Measurements from ENCODE around the gene SIRPA.

SIRPA gene

GRCh38 chr20:1888796-1889463 lies 6.3 kb upstream of the SIRPA start:
- Histone ChIP-seq H3K27me3 (ENCODE audit: insufficient read depth, insufficient read length) (peaks cover 10% of the 10 kb centered on the region), H3K4me1 (ENCODE audit: insufficient read depth, insufficient read length) (peaks cover 10% of the 10 kb centered on the region), H3K9me3 (ENCODE audit: insufficient read depth, low read length) (no peaks in the 10 kb centered on the region), H3K4me3 (ENCODE audit: insufficient read length, low read depth) (no peak overlapping the region), H3K9ac (ENCODE audit: insufficient read length, low read depth) (peak overlapping the region; percentile 8), H3K36me3 (ENCODE audit: insufficient read depth, insufficient read length, low read length) (no peaks in the 10 kb centered on the region)
- TF ChIP-seq SUZ12 (IDR thresholded peaks at IDR 0.05; ENCODE audit: extremely low read depth, insufficient read depth, insufficient read length): no peak
- TF ChIP-seq ZNF274 (IDR thresholded peaks at IDR 0.05; ENCODE audit: low read depth, low read length): no peak
- TF ChIP-seq YY1 (IDR thresholded peaks at IDR 0.05; ENCODE audit: insufficient read depth, insufficient read length): no peak
- DNase-seq (ENCODE audit: low read depth, low spot score): no peak

GRCh38 chr20:1890469-1891262 lies 4.5 kb upstream of the SIRPA start:
- Histone ChIP-seq H3K27me3 (ENCODE audit: insufficient read depth, insufficient read length) (peaks cover 14% of the 10 kb centered on the region), H3K36me3 (ENCODE audit: insufficient read depth, insufficient read length, low read length) (no peaks in the 10 kb centered on the region), H3K4me3 (ENCODE audit: insufficient read length, low read depth) (no peak overlapping the region), H3K9ac (ENCODE audit: insufficient read length, low read depth) (no peak overlapping the region), H3K4me1 (ENCODE audit: insufficient read depth, insufficient read length) (peaks cover 7% of the 10 kb centered on the region), H3K9me3 (ENCODE audit: insufficient read depth, low read length) (no peaks in the 10 kb centered on the region)
- no peak for DNase-seq (ENCODE audit: low read depth, low spot score)
- TF ChIP-seq YY1 (IDR thresholded peaks at IDR 0.05; ENCODE audit: insufficient read depth, insufficient read length): no peak
- TF ChIP-seq ZNF274 (IDR thresholded peaks at IDR 0.05; ENCODE audit: low read depth, low read length): no peak
- TF ChIP-seq SUZ12 (IDR thresholded peaks at IDR 0.05; ENCODE audit: extremely low read depth, insufficient read depth, insufficient read length): no peak

- H3K4me1 ChIP-seq (ENCODE audit: insufficient read depth, insufficient read length): peaks cover 9% of the 10 kb centered on the region
- H3K9ac ChIP-seq (ENCODE audit: insufficient read length, low read depth): no peak overlapping the region
- peaks cover 19% of the 10 kb centered on the region for H3K27me3 ChIP-seq (ENCODE audit: insufficient read depth, insufficient read length)
- TF ChIP-seq YY1 (IDR thresholded peaks at IDR 0.05; ENCODE audit: insufficient read depth, insufficient read length) (no peak), ZNF274 (IDR thresholded peaks at IDR 0.05; ENCODE audit: low read depth, low read length) (no peak), SUZ12 (IDR thresholded peaks at IDR 0.05; ENCODE audit: extremely low read depth, insufficient read depth, insufficient read length) (no peak)
- no peak for DNase-seq (ENCODE audit: low read depth, low spot score)
- H3K9me3 ChIP-seq (ENCODE audit: insufficient read depth, low read length): no peaks in the 10 kb centered on the region
- H3K36me3 ChIP-seq (ENCODE audit: insufficient read depth, insufficient read length, low read length): no peaks in the 10 kb centered on the region
- H3K4me3 ChIP-seq (ENCODE audit: insufficient read length, low read depth): no peak overlapping the region
Observed at GRCh38 chr20:1891263-1892118, 3.7 kb upstream of the SIRPA start.

GRCh38 chr20:1892119-1892385 lies 3.2 kb upstream of the SIRPA start:
- H3K27me3 ChIP-seq (ENCODE audit: insufficient read depth, insufficient read length): peaks cover 19% of the 10 kb centered on the region
- peaks cover 9% of the 10 kb centered on the region for H3K4me1 ChIP-seq (ENCODE audit: insufficient read depth, insufficient read length)
- H3K4me3 ChIP-seq (ENCODE audit: insufficient read length, low read depth): no peak overlapping the region
- DNase-seq (ENCODE audit: low read depth, low spot score): no peak
- H3K9me3 ChIP-seq (ENCODE audit: insufficient read depth, low read length): no peaks in the 10 kb centered on the region
- no peaks in the 10 kb centered on the region for H3K36me3 ChIP-seq (ENCODE audit: insufficient read depth, insufficient read length, low read length)
- TF ChIP-seq SUZ12 (IDR thresholded peaks at IDR 0.05; ENCODE audit: extremely low read depth, insufficient read depth, insufficient read length) (no peak), ZNF274 (IDR thresholded peaks at IDR 0.05; ENCODE audit: low read depth, low read length) (no peak), YY1 (IDR thresholded peaks at IDR 0.05; ENCODE audit: insufficient read depth, insufficient read length) (no peak)
- no peak overlapping the region for H3K9ac ChIP-seq (ENCODE audit: insufficient read length, low read depth)

- H3K27me3 ChIP-seq (ENCODE audit: insufficient read depth, insufficient read length): peaks cover 19% of the 10 kb centered on the region
- H3K4me1 ChIP-seq (ENCODE audit: insufficient read depth, insufficient read length): peaks cover 14% of the 10 kb centered on the region
- DNase-seq (ENCODE audit: low read depth, low spot score): peak; percentile 48
- no peaks in the 10 kb centered on the region for H3K9me3 ChIP-seq (ENCODE audit: insufficient read depth, low read length)
- H3K9ac ChIP-seq (ENCODE audit: insufficient read length, low read depth): peak overlapping the region; percentile 56
- H3K4me3 ChIP-seq (ENCODE audit: insufficient read length, low read depth): peak overlapping the region; percentile 32
- no peaks in the 10 kb centered on the region for H3K36me3 ChIP-seq (ENCODE audit: insufficient read depth, insufficient read length, low read length)
- TF ChIP-seq YY1 (IDR thresholded peaks at IDR 0.05; ENCODE audit: insufficient read depth, insufficient read length) (no peak), SUZ12 (IDR thresholded peaks at IDR 0.05; ENCODE audit: extremely low read depth, insufficient read depth, insufficient read length) (no peak), ZNF274 (IDR thresholded peaks at IDR 0.05; ENCODE audit: low read depth, low read length) (no peak)
Observed at GRCh38 chr20:1893721-1894470, 1.3 kb upstream of the SIRPA start.

- Histone ChIP-seq H3K4me1 (ENCODE audit: insufficient read depth, insufficient read length) (peaks cover 16% of the 10 kb centered on the region), H3K36me3 (ENCODE audit: insufficient read depth, insufficient read length, low read length) (no peaks in the 10 kb centered on the region), H3K27me3 (ENCODE audit: insufficient read depth, insufficient read length) (peaks cover 19% of the 10 kb centered on the region), H3K9me3 (ENCODE audit: insufficient read depth, low read length) (no peaks in the 10 kb centered on the region), H3K9ac (ENCODE audit: insufficient read length, low read depth) (peak overlapping the region; percentile 61), H3K4me3 (ENCODE audit: insufficient read length, low read depth) (peak overlapping the region; percentile 50)
- DNase-seq (ENCODE audit: low read depth, low spot score): no peak
- no peak for TF ChIP-seq YY1 (IDR thresholded peaks at IDR 0.05; ENCODE audit: insufficient read depth, insufficient read length)
- no peak for TF ChIP-seq SUZ12 (IDR thresholded peaks at IDR 0.05; ENCODE audit: extremely low read depth, insufficient read depth, insufficient read length)
- no peak for TF ChIP-seq ZNF274 (IDR thresholded peaks at IDR 0.05; ENCODE audit: low read depth, low read length)
Observed at GRCh38 chr20:1894471-1894950, 696 bp upstream of the SIRPA start.

All from NT2/D1 (cell line).